ENCODE data around the gene COL9A2.

DNA sequence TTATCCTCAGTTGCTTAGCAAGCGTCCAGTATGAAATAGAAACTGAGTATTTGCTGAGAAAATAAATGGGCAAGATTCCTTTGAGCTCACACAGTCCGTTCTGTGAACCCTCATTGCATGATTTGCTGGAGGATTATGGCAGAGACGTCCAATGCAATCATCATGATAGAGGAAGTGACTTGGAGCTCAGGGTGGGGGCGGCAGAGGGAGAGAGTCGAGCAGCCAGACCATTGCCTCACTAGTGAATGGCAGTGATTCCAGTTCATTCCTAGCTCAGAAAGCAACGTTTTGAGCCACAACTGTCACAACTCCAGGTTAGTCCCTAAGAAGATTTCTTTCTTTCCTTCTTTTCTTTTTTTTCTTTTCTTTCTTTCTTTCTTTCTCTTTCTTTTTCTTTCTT, 27.5 kb upstream of the COL9A2 start:
- TF ChIP-seq, protein P1, sequence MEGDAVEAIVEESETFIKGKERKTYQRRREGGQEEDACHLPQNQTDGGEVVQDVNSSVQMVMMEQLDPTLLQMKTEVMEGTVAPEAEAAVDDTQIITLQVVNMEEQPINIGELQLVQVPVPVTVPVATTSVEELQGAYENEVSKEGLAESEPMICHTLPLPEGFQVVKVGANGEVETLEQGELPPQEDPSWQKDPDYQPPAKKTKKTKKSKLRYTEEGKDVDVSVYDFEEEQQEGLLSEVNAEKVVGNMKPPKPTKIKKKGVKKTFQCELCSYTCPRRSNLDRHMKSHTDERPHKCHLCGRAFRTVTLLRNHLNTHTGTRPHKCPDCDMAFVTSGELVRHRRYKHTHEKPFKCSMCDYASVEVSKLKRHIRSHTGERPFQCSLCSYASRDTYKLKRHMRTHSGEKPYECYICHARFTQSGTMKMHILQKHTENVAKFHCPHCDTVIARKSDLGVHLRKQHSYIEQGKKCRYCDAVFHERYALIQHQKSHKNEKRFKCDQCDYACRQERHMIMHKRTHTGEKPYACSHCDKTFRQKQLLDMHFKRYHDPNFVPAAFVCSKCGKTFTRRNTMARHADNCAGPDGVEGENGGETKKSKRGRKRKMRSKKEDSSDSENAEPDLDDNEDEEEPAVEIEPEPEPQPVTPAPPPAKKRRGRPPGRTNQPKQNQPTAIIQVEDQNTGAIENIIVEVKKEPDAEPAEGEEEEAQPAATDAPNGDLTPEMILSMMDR (IDR thresholded peaks at IDR 0.05 in 4 of 5, conservative IDR thresholded peaks at IDR 0.05 in 1 of 5): no peak
- no peak for TF ChIP-seq POLR2A (IDR thresholded peaks at IDR 0.05)
